Measurements from ENCODE around the gene CACNA1B.
"Not testable (repeated sequence)": the region's sequence is repeated elsewhere in the genome, so short reads cannot be mapped to it uniquely, and the experiment has no call there.

CACNA1B gene

GRCh38 chr9:138080979-138081378 is 203.4 kb downstream of the CACNA1B start:
- DNase-seq, result no peak

GRCh38 chr9:138082918-138083636 is 205.5 kb downstream of the CACNA1B start:
- DNase-seq, result no peak

GRCh38 chr9:138083873-138084272 is 206.3 kb downstream of the CACNA1B start:
- DNase-seq, result no peak

GRCh38 chr9:138085568-138085967 is 208.0 kb downstream of the CACNA1B start:
- DNase-seq, result no peak

- DNase-seq, result not testable (repeated sequence)
Observed at GRCh38 chr9:138092057-138092456, 214.5 kb downstream of the CACNA1B start.

- no peak for DNase-seq
Observed at GRCh38 chr9:138094028-138094427, 216.4 kb downstream of the CACNA1B start.

GRCh38 chr9:138095813-138096518 is 218.4 kb downstream of the CACNA1B start:
- DNase-seq, result no peak

GRCh38 chr9:138096519-138096845 is 218.9 kb downstream of the CACNA1B start:
- no peak for DNase-seq

- DNase-seq, result no peak
Observed at GRCh38 chr9:138097501-138097991, 220.0 kb downstream of the CACNA1B start.

GRCh38 chr9:138098116-138098907 is 220.7 kb downstream of the CACNA1B start:
- no peak for DNase-seq

- DNase-seq, result no peak
Observed at GRCh38 chr9:138098908-138099791, 221.6 kb downstream of the CACNA1B start.

- DNase-seq, result no peak
Observed at GRCh38 chr9:138099803-138100598, 222.4 kb downstream of the CACNA1B start.

- DNase-seq, result no peak
Observed at GRCh38 chr9:138100711-138101350, 223.2 kb downstream of the CACNA1B start.

GRCh38 chr9:138101444-138102234 is 224.1 kb downstream of the CACNA1B start:
- no peak for DNase-seq

- no peak for DNase-seq
Observed at GRCh38 chr9:138102246-138103051, 224.9 kb downstream of the CACNA1B start.

GRCh38 chr9:138103111-138103848 is 225.7 kb downstream of the CACNA1B start:
- no peak for DNase-seq

GRCh38 chr9:138103849-138104206 is 226.2 kb downstream of the CACNA1B start:
- DNase-seq, result no peak

- no peak for DNase-seq
Observed at GRCh38 chr9:138104251-138105122, 226.9 kb downstream of the CACNA1B start.
